ENCODE results near the gene VAMP4. TPM values are rescaled to one million over a fixed set of nuclear protein-coding genes. Genes with fewer than 3 reads are reported as not detected.

The VAMP4 gene
- total RNA-seq, 1 experiment from 2014 or later: 4.2 TPM

DNA sequence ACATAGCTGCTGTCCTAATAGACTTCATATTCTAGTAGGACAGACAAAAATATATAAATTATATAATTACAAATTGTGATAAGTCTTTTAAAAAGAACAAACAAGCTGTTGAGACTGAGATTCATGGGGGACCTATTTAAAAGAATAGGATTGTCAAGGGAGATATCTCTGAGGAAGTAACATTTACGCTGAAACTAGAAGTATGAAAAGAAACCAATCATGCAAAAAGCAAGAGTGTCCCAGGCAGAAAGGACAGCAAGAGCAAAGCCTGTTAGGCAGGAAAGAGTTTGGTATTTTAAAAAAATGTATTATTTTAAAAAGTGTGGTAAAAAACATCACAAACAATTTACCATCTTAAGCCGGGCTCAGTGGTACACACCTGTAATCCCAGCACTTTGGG lies 30.4 kb upstream of the VAMP4 start:
- H3K4ac ChIP-seq (ENCODE audit: low read depth, low read length): no peak overlapping the region
- no peaks in the 10 kb centered on the region for H4K20me1 ChIP-seq (ENCODE audit: control insufficient read depth, insufficient read depth, insufficient read length)
- no peak overlapping the region for H2AK5ac ChIP-seq (ENCODE audit: insufficient read length, low read length)
- no peak overlapping the region for H2BK12ac ChIP-seq (ENCODE audit: insufficient read length, low read depth, low read length)
- H3K79me2 ChIP-seq (ENCODE audit: insufficient read depth, low read length): no peaks in the 10 kb centered on the region
- peaks cover 0 to 4% of the 10 kb centered on the region in 2 experiments; a peak in 2 of 4 replicates for H3K4me1 Mint-ChIP-seq
- H3K4me2 ChIP-seq (ENCODE audit: insufficient read depth, insufficient read length, low read length): no peak overlapping the region
- DNase-seq: no peak
- no peak overlapping the region for H3K27ac ChIP-seq (ENCODE audit: insufficient read length, low read depth, low read length)
- no CpG with 5 or more reads among the region's 2 CpGs for WGBS (ENCODE audit: extremely low coverage, insufficient read length, low lambda C conversion rate)
- TF ChIP-seq, protein P1, sequence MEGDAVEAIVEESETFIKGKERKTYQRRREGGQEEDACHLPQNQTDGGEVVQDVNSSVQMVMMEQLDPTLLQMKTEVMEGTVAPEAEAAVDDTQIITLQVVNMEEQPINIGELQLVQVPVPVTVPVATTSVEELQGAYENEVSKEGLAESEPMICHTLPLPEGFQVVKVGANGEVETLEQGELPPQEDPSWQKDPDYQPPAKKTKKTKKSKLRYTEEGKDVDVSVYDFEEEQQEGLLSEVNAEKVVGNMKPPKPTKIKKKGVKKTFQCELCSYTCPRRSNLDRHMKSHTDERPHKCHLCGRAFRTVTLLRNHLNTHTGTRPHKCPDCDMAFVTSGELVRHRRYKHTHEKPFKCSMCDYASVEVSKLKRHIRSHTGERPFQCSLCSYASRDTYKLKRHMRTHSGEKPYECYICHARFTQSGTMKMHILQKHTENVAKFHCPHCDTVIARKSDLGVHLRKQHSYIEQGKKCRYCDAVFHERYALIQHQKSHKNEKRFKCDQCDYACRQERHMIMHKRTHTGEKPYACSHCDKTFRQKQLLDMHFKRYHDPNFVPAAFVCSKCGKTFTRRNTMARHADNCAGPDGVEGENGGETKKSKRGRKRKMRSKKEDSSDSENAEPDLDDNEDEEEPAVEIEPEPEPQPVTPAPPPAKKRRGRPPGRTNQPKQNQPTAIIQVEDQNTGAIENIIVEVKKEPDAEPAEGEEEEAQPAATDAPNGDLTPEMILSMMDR (conservative IDR thresholded peaks at IDR 0.05): no peak
- H3K27me3 Mint-ChIP-seq (ENCODE audit: low read depth): no peaks in the 10 kb centered on the region; the same call in 1 of the 2 replicates
- H3K4me3 Mint-ChIP-seq: no peak overlapping the region
- no peak overlapping the region for H2BK5ac ChIP-seq (ENCODE audit: insufficient read length, low read length)
- no peak overlapping the region for H3T11ph ChIP-seq (ENCODE audit: low read length)
- no peaks in the 10 kb centered on the region for H3K27me3 ChIP-seq (ENCODE audit: insufficient read depth, low read length)
- H3K4me1 ChIP-seq (ENCODE audit: insufficient read depth, low read length): no peaks in the 10 kb centered on the region; the same call in 1 of the 2 replicates
- no peaks in the 10 kb centered on the region for H3K9me3 ChIP-seq (ENCODE audit: control insufficient read depth, low read depth, low read length)
- H2AFZ ChIP-seq (ENCODE audit: low read length): no peak overlapping the region
- H4K5ac ChIP-seq (ENCODE audit: insufficient read length, low read depth, low read length): no peak overlapping the region
- H2BK120ac ChIP-seq (ENCODE audit: low read depth, low read length, poor library complexity, severe bottlenecking): no peak overlapping the region
- H3K18ac ChIP-seq (ENCODE audit: insufficient read length, low read depth, low read length): no peak overlapping the region
- no peak overlapping the region for H3K23ac ChIP-seq (ENCODE audit: insufficient read length, low read depth, low read length)
- H3K36me3 Mint-ChIP-seq (ENCODE audit: insufficient read depth in 1 of 3, low read depth in 3 of 3): no peaks in the 10 kb centered on the region
- no peak overlapping the region for H4K91ac ChIP-seq (ENCODE audit: insufficient read length, low read depth, low read length)
- no peak overlapping the region for H3K9ac ChIP-seq (ENCODE audit: extremely low read depth, insufficient read length, low read length)
- no peaks in the 10 kb centered on the region for H3K79me1 ChIP-seq (ENCODE audit: insufficient read depth, low read depth, low read length, poor library complexity, severe bottlenecking)
- H2BK15ac ChIP-seq (ENCODE audit: low read depth, low read length): no peak overlapping the region
- H3K9me3 Mint-ChIP-seq: no peaks in the 10 kb centered on the region
- H3K23me2 ChIP-seq (ENCODE audit: insufficient read length, low read depth, low read length, poor library complexity, severe bottlenecking): no peaks in the 10 kb centered on the region
- no peak overlapping the region for H3K14ac ChIP-seq (ENCODE audit: insufficient read depth, low read length)
- no peak overlapping the region for H3K27ac Mint-ChIP-seq
- no peak overlapping the region for H4K8ac ChIP-seq (replicated peaks; ENCODE audit: insufficient read length, low read depth, low read length)
- H2BK20ac ChIP-seq (ENCODE audit: low read depth, low read length, poor library complexity, severe bottlenecking): no peak overlapping the region
- H3K56ac ChIP-seq (ENCODE audit: insufficient read length, low read depth, low read length): no peak overlapping the region
